Sigmoid colon (tissue), 4 donors: ENCODE results near the gene CCDC148.

ENCODE experiments used
- EP300 ChIP-seq, 4 donors: sonication (generic); formaldehyde crosslinking; IDR thresholded peaks; one replicate each; pipeline ENCODE4 v1.6.1; 2017; ENCODE audit warnings: antibody characterized with exemption in 4 of 4
- POLR2A ChIP-seq, 2 donors: fragments of 450-650 bp; IDR thresholded peaks; one replicate each; pipeline ENCODE4 v1.6.1; 2016; ENCODE audit warnings: antibody characterized with exemption in 2 of 2, mild to moderate bottlenecking in 2 of 2, moderate library complexity in 2 of 2
- TF ChIP-seq, protein P1 (sequence below), 4 experiments: fragments of 450-650 bp in 3 of 4; fragments of 200-600 bp in 1 of 4; IDR thresholded peaks; one replicate each; pipeline ENCODE4 v1.5.1; 2016 to 2019; ENCODE audit warnings: antibody characterized with exemption in 4 of 4, mild to moderate bottlenecking in 3 of 4, moderate library complexity in 2 of 4

DNA sequence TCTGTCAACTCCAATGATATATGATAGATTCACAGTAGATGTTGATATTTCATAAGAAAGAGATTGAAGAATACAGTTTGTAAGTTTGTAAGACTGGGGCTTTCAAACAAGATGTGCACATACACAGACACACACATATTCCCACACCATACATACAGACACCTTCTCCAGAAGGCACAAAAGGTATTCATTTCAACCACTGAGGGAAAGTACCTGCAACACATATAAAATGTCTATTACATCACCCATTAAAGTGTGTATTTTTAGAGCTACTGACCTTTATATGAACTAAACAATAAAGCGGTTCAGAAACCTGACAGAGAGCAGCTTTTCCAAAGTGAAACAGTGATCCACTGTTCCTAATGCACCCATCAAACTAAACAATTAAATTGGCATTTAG lies 53.3 kb downstream of the CCDC148 start:
- TF ChIP-seq, protein P1, sequence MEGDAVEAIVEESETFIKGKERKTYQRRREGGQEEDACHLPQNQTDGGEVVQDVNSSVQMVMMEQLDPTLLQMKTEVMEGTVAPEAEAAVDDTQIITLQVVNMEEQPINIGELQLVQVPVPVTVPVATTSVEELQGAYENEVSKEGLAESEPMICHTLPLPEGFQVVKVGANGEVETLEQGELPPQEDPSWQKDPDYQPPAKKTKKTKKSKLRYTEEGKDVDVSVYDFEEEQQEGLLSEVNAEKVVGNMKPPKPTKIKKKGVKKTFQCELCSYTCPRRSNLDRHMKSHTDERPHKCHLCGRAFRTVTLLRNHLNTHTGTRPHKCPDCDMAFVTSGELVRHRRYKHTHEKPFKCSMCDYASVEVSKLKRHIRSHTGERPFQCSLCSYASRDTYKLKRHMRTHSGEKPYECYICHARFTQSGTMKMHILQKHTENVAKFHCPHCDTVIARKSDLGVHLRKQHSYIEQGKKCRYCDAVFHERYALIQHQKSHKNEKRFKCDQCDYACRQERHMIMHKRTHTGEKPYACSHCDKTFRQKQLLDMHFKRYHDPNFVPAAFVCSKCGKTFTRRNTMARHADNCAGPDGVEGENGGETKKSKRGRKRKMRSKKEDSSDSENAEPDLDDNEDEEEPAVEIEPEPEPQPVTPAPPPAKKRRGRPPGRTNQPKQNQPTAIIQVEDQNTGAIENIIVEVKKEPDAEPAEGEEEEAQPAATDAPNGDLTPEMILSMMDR (IDR thresholded peaks at IDR 0.05), result no peak
- TF ChIP-seq EP300 (IDR thresholded peaks at IDR 0.05) (no peak), POLR2A (IDR thresholded peaks at IDR 0.05) (no peak)
